Type B pancreatic cell (in vitro differentiated cells): Measurements from ENCODE around the gene CCDC106. TPM values are rescaled to one million over a fixed set of nuclear protein-coding genes. Genes with fewer than 3 reads are reported as not detected.

ENCODE experiments used
- DNase-seq: peaks from one replicate; pipeline ENCODE4 v3.0.0; 2021; ENCODE audit warnings: mixed read lengths; ENCODE audit not compliant: unreplicated experiment; ENCODE audit errors: extremely low spot score
- H3K27ac Mint-ChIP-seq: 2 replicates; pipeline ENCODE4 v1.8.0; 2021; ENCODE audit warnings: mild to moderate bottlenecking, mixed read lengths
- H3K27me3 Mint-ChIP-seq: 2 replicates; pipeline ENCODE4 v1.8.0; 2021; ENCODE audit warnings: mixed read lengths
- H3K36me3 Mint-ChIP-seq: 2 replicates; pipeline ENCODE4 v1.8.0; 2021; ENCODE audit warnings: mixed read lengths
- H3K4me1 Mint-ChIP-seq: one replicate; pipeline ENCODE4 v1.8.0; 2021; ENCODE audit warnings: mixed read lengths; ENCODE audit not compliant: unreplicated experiment
- H3K4me3 Mint-ChIP-seq: 2 replicates; pipeline ENCODE4 v1.8.0; 2021; ENCODE audit warnings: mild to moderate bottlenecking, mixed read lengths
- H3K9me3 Mint-ChIP-seq: 2 replicates; pipeline ENCODE4 v1.8.0; 2021; ENCODE audit warnings: mixed read lengths
- CTCF ChIP-seq: fragments of 200-600 bp; sonication (generic); conservative IDR thresholded peaks from 2 replicates; pipeline ENCODE4 v1.5.0; 2021; ENCODE audit warnings: antibody characterized with exemption, mild to moderate bottlenecking
- long read RNA-seq: library from polyadenylated mRNA; unstranded; transcript quantifications from one replicate; pipeline ENCODE4 v2.0.0, GENCODE V29; 2020
- total RNA-seq: library from RNA; stranded (reverse); gene quantifications from 2 replicates; pipeline ENCODE4 v1.2.1, GENCODE V29; 2021; ENCODE audit warnings: low replicate concordance

Gene CCDC106
- 16.1 and 18.1 TPM in 2 replicates for total RNA-seq
- long read RNA-seq: 0 reads

- Mint-ChIP-seq H3K27me3 (peaks cover 5% of the 10 kb centered on the region), H3K4me1 (peaks cover 16% of the 10 kb centered on the region), H3K4me3 (peak within 1 kb of the TSS; percentile 89), H3K9me3 (no peaks in the 10 kb centered on the region), H3K36me3 (peaks cover 3% of the 10 kb centered on the region), H3K27ac (peak within 1 kb of the TSS; percentile 73)
- DNase-seq: no peak
- TF ChIP-seq CTCF: no peak
Measured at GRCh38 chr19:55647732-55648584, at the start of gene CCDC106. TSS of gene CCDC106 (plus strand) at chr19:55648212. CDS start at chr19:55649047, 835 bp downstream.

GRCh38 chr19:55598719-55599467 is 49.1 kb upstream of the CCDC106 start:
- H3K9me3 Mint-ChIP-seq: no peaks in the 10 kb centered on the region
- H3K4me1 Mint-ChIP-seq: peaks cover 21% of the 10 kb centered on the region
- H3K4me3 Mint-ChIP-seq: peak overlapping the region; percentile 100
- peaks cover 32% of the 10 kb centered on the region for H3K36me3 Mint-ChIP-seq
- peak; percentile 97 for DNase-seq
- H3K27me3 Mint-ChIP-seq: no peaks in the 10 kb centered on the region
- H3K27ac Mint-ChIP-seq: peak overlapping the region; percentile 100
- TF ChIP-seq CTCF: no peak

GRCh38 chr19:55599468-55599841 is 48.6 kb upstream of the CCDC106 start, which contains the start of gene FIZ1:
TSS of gene FIZ1 (minus strand) at chr19:55599517. CDS start at chr19:55597865, 1,652 bp downstream.
- peak; percentile 97 for DNase-seq
- peaks cover 32% of the 10 kb centered on the region for H3K36me3 Mint-ChIP-seq
- H3K4me1 Mint-ChIP-seq: peaks cover 21% of the 10 kb centered on the region
- peak within 1 kb of the TSS; percentile 100 for H3K27ac Mint-ChIP-seq
- H3K9me3 Mint-ChIP-seq: no peaks in the 10 kb centered on the region
- peak within 1 kb of the TSS; percentile 100 for H3K4me3 Mint-ChIP-seq
- no peaks in the 10 kb centered on the region for H3K27me3 Mint-ChIP-seq
- TF ChIP-seq CTCF: no peak

- H3K4me3 Mint-ChIP-seq: peak within 1 kb of the TSS; percentile 100
- peaks cover 27% of the 10 kb centered on the region for H3K36me3 Mint-ChIP-seq
- H3K9me3 Mint-ChIP-seq: no peaks in the 10 kb centered on the region
- peak within 1 kb of the TSS; percentile 100 for H3K27ac Mint-ChIP-seq
- TF ChIP-seq CTCF: no peak
- peak; percentile 93 for DNase-seq
- H3K4me1 Mint-ChIP-seq: peaks cover 18% of the 10 kb centered on the region
- no peaks in the 10 kb centered on the region for H3K27me3 Mint-ChIP-seq
Measured at GRCh38 chr19:55599842-55600661, 48.0 kb upstream of the CCDC106 start, which contains the start of gene ZNF524. TSS of gene ZNF524 (plus strand) at chr19:55600288. CDS start at chr19:55602113, 1,825 bp downstream.

- Mint-ChIP-seq H3K4me3 (peak overlapping the region; percentile 90), H3K9me3 (no peaks in the 10 kb centered on the region), H3K36me3 (peaks cover 21% of the 10 kb centered on the region), H3K27ac (peak overlapping the region; percentile 94), H3K4me1 (peaks cover 16% of the 10 kb centered on the region), H3K27me3 (no peaks in the 10 kb centered on the region)
- no peak for TF ChIP-seq CTCF
- DNase-seq: no peak
Measured at GRCh38 chr19:55600662-55601028, 47.4 kb upstream of the CCDC106 start.
